Loucy (cell line): ENCODE data around the gene ARHGAP42.

ENCODE experiments used
- H2AFZ ChIP-seq: fragments of 200-600 bp; sonication (generic); 2 replicates; pipeline ENCODE4 v1.6.0; 2016; ENCODE audit warnings: antibody characterized with exemption, mild to moderate bottlenecking, low read length, moderate library complexity
- H3F3A ChIP-seq: fragments of 200-600 bp; 2 replicates; pipeline ENCODE4 v1.6.0; 2016; ENCODE audit warnings: antibody characterized with exemption, low read depth, mild to moderate bottlenecking
- H3K27me3 ChIP-seq: fragments of 200-600 bp; sonication (generic); 2 replicates; pipeline ENCODE4 v1.6.1; 2014; ENCODE audit warnings: low read length, mild to moderate bottlenecking; ENCODE audit not compliant: insufficient read depth, poor library complexity, severe bottlenecking
- H3K36me3 ChIP-seq: fragments of 200-600 bp; sonication (generic); 2 replicates; pipeline ENCODE4 v1.6.1; 2016; ENCODE audit warnings: low read length; ENCODE audit not compliant: insufficient read depth
- H3K4me1 ChIP-seq: fragments of 200-600 bp; sonication (generic); 2 replicates; pipeline ENCODE4 v1.5.1; 2014; ENCODE audit warnings: low read length, mild to moderate bottlenecking; ENCODE audit not compliant: insufficient read depth, poor library complexity, severe bottlenecking
- H3K4me2 ChIP-seq: fragments of 200-600 bp; sonication (generic); 2 replicates; pipeline ENCODE4 v1.6.0; 2014; ENCODE audit warnings: antibody characterized with exemption, low read length, low read depth, mild to moderate bottlenecking; ENCODE audit not compliant: poor library complexity, severe bottlenecking
- H3K4me3 ChIP-seq: fragments of 200-600 bp; sonication (generic); 2 replicates; pipeline ENCODE4 v1.5.1; 2014; ENCODE audit warnings: low read length, mild to moderate bottlenecking, mixed read lengths; ENCODE audit not compliant: poor library complexity, severe bottlenecking
- H3K79me2 ChIP-seq: fragments of 200-600 bp; sonication (generic); 2 replicates; pipeline ENCODE4 v1.6.1; 2014; ENCODE audit warnings: low read length; ENCODE audit not compliant: insufficient read depth
- H3K9ac ChIP-seq: fragments of 200-600 bp; sonication (generic); 2 replicates; pipeline ENCODE4 v1.6.0; 2014; ENCODE audit warnings: mild to moderate bottlenecking, low read depth, low read length, moderate library complexity; ENCODE audit not compliant: poor library complexity, severe bottlenecking
- H3K9me2 ChIP-seq: fragments of 200-600 bp; sonication (generic); replicated peaks from 2 replicates; pipeline ENCODE4 v1.6.1; 2016; ENCODE audit warnings: low read depth, low read length, mixed read lengths
- H3K9me3 ChIP-seq: fragments of 200-600 bp; sonication (generic); 2 replicates; pipeline ENCODE4 v1.6.1; 2014; ENCODE audit warnings: mild to moderate bottlenecking, antibody characterized with exemption, low read length, low read depth; ENCODE audit not compliant: insufficient read depth
- H4K20me1 ChIP-seq: fragments of 200-600 bp; sonication (generic); 2 replicates; pipeline ENCODE4 v1.6.0; 2014; ENCODE audit warnings: antibody characterized with exemption, low read length, mild to moderate bottlenecking; ENCODE audit not compliant: insufficient read depth, poor library complexity, severe bottlenecking
- CTCF ChIP-seq: fragments of 200-600 bp; sonication (generic); conservative IDR thresholded peaks from 2 replicates; pipeline ENCODE4 v1.5.1; 2014; ENCODE audit warnings: mild to moderate bottlenecking, antibody characterized with exemption, low read length
- EZH2phosphoT487 ChIP-seq: fragments of 200-600 bp; IDR thresholded peaks from 2 replicates; pipeline ENCODE4 v1.6.1; 2018; ENCODE audit warnings: antibody characterized with exemption, mild to moderate bottlenecking, moderate library complexity, borderline replicate concordance

Gene ARHGAP42

GRCh38 chr11:100757646-100758045 is 70.6 kb downstream of the ARHGAP42 start:
- Histone ChIP-seq H3K9me2 (no peaks in the 10 kb centered on the region), H3K79me2 (no peaks in the 10 kb centered on the region), H3K9me3 (no peaks in the 10 kb centered on the region), H3K4me3 (no peak overlapping the region), H2AFZ (no peak overlapping the region), H3F3A (no peaks in the 10 kb centered on the region), H3K4me1 (no peaks in the 10 kb centered on the region), H3K36me3 (no peaks in the 10 kb centered on the region), H3K9ac (no peak overlapping the region), H3K27me3 (no peaks in the 10 kb centered on the region), H4K20me1 (no peaks in the 10 kb centered on the region), H3K4me2 (no peak overlapping the region)
- TF ChIP-seq CTCF (no peak), EZH2phosphoT487 (no peak)

- Histone ChIP-seq H3F3A (no peaks in the 10 kb centered on the region), H3K27me3 (no peaks in the 10 kb centered on the region), H3K9me2 (no peaks in the 10 kb centered on the region), H3K9me3 (no peaks in the 10 kb centered on the region), H3K79me2 (no peaks in the 10 kb centered on the region), H3K4me3 (no peak overlapping the region), H4K20me1 (no peaks in the 10 kb centered on the region), H3K4me2 (no peak overlapping the region), H3K9ac (no peak overlapping the region), H2AFZ (no peak overlapping the region), H3K4me1 (no peaks in the 10 kb centered on the region), H3K36me3 (no peaks in the 10 kb centered on the region)
- no peak for TF ChIP-seq CTCF
- TF ChIP-seq EZH2phosphoT487: no peak
These were observed 72.0 kb downstream of the ARHGAP42 start for GRCh38 chr11:100759106-100759505.

GRCh38 chr11:100759856-100760255 is 72.8 kb downstream of the ARHGAP42 start:
- H4K20me1 ChIP-seq: no peaks in the 10 kb centered on the region
- H3K4me2 ChIP-seq: no peak overlapping the region
- no peaks in the 10 kb centered on the region for H3K27me3 ChIP-seq
- no peak overlapping the region for H3K9ac ChIP-seq
- H3K4me1 ChIP-seq: no peaks in the 10 kb centered on the region
- H3F3A ChIP-seq: no peaks in the 10 kb centered on the region
- no peak for TF ChIP-seq CTCF
- H3K9me2 ChIP-seq: no peaks in the 10 kb centered on the region
- H3K9me3 ChIP-seq: no peaks in the 10 kb centered on the region
- no peaks in the 10 kb centered on the region for H3K79me2 ChIP-seq
- no peak overlapping the region for H3K4me3 ChIP-seq
- no peak overlapping the region for H2AFZ ChIP-seq
- no peaks in the 10 kb centered on the region for H3K36me3 ChIP-seq
